Activated T-cell treated with anti-CD3 and anti-CD28 coated beads, Interleukin-2, amount 50 U/mL, for 24 hours (primary cell): Measurements from ENCODE around the gene PDE11A.

Experiments used
- DNase-seq: peaks from one replicate; pipeline ENCODE4 v3.0.0-alpha.2; 2020
- H3K27ac Mint-ChIP-seq: 2 replicates; pipeline ENCODE4 v1.8.0; 2020; ENCODE audit warnings: mild to moderate bottlenecking, mixed read lengths
- H3K27me3 Mint-ChIP-seq: 2 replicates; pipeline ENCODE4 v1.8.0; 2020; ENCODE audit warnings: mixed read lengths
- H3K36me3 Mint-ChIP-seq: 2 replicates; pipeline ENCODE4 v1.8.0; 2020; ENCODE audit warnings: low read depth, mixed read lengths
- H3K4me1 Mint-ChIP-seq: 2 replicates; pipeline ENCODE4 v1.8.0; 2020; ENCODE audit warnings: low read depth, mixed read lengths
- H3K4me3 Mint-ChIP-seq: 2 replicates; pipeline ENCODE4 v1.8.0; 2020; ENCODE audit warnings: mild to moderate bottlenecking, moderate library complexity, mixed read lengths
- H3K9me3 Mint-ChIP-seq: 2 replicates; pipeline ENCODE4 v1.8.0; 2020; ENCODE audit warnings: mixed read lengths

Gene PDE11A

DNA sequence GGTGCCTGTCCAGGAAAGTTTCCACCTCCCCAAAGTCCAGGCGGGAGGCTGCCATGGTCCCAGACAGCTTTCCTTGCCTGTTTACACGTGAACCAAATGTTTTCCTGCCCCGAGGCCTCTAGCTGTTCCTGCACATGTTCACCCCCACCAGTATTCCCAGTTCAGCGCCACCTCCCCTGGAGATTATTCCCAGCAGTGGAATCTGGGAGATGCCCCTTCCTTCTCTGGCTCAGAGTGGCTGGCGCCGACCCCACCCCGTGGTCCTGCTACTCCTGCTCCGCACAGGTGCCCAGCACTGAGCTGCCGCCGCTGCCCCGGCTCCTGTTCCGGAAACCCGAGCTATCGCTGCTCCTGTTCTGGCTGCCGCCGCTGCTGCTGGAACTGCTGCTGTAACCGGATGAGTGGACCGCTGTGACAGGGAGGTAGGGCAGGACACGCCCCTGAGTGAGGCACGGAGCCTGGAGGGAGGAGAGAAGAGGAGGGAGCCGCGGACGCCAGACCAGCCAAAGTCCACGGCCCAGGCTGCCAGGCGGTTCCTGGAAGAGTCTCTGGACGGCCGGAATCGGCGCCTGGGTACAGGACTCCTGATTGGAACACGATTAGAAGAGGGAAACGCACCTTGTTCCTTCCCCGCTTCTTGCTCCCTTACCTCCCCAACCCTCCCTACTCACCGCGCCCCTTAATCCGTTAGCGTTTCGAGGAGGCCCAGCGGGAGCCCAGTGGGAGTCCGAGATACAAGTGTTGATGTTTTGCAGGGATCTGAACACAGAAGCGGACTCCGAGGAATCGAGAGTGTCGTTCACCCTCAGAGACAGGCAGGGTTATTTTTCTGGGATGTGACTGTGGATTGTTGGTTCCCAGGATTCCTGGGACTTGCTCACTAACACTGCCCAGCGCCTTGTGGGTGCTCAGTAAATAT lies at the start of gene PDE11A:
Gene PDE11A, minus strand, starts transcription at position 395 of the 919 bp plus-strand sequence. Its CDS starts 340 bp downstream, at position 55.
- Mint-ChIP-seq H3K4me3 (peak within 1 kb of the TSS; percentile 60), H3K27me3 (peaks cover 65% of the 10 kb centered on the region)

DNA sequence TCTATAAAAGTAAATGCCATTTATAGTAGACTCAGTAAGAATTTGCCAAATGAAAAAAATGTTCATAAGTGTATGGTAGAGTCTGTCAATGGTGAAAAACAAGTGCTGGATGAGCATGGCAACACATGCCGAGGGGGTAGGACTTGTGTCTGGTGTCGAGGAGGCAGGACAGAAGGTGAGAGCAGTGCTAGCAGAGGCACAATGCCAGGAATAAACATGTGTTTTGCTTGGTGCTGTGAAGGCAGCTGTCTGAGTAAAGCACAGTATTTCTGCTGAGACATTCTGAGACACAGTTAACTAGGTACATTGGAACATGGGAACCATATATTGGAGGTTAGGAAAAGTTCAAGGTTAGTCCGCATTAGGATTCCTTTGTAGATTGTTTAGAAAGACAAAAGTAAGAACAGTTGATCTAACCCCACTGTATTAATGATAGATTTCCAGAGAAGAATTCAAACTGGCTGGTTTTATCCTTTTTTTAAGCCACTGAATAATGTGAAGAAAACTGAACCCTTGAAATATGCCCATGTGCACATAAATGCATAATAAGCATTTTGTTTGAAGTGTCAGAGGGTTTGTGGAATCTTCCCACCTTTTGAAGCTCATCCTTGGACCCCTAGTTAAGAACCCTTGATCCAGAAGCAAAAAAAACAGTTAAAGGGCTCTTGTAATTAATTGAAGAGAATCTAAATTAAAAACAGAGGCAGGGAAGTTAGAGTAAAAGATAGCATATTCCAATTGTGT lies 46.8 kb upstream of the PDE11A start:
- DNase-seq, result no peak
- Mint-ChIP-seq H3K9me3 (no peaks in the 10 kb centered on the region), H3K4me1 (peaks cover 22% of the 10 kb centered on the region), H3K27ac (no peak overlapping the region), H3K36me3 (peaks cover 83% of the 10 kb centered on the region), H3K27me3 (no peaks in the 10 kb centered on the region), H3K4me3 (no peak overlapping the region)

More for the DNA sequence above, at the start of gene PDE11A:
- Mint-ChIP-seq H3K27ac (no peak within 1 kb of the TSS), H3K9me3 (no peaks in the 10 kb centered on the region), H3K4me1 (peaks cover 12% of the 10 kb centered on the region), H3K36me3 (no peaks in the 10 kb centered on the region)
- DNase-seq, result peak; percentile 54

DNA sequence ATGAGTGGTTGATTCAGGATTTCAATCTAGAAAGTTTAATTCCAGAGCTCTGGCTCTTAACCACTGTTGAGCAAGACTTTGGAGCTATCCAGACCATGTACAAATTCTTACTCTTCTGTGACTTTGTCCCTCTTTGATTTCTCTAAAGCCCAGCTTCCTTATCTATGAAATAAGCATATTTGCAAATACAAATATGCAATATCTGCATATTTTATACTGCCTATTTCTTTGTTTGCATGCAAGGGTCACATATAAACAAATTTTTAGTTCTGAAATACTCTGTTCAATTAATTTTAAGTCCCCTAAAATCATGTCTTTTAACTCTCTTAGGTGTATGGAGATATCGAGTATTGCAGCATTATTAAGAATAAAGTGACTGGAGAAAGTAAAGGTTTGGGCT lies 45.1 kb upstream of the PDE11A start:
- peaks cover 37% of the 10 kb centered on the region for H3K4me1 Mint-ChIP-seq
- no peak overlapping the region for H3K27ac Mint-ChIP-seq

DNA sequence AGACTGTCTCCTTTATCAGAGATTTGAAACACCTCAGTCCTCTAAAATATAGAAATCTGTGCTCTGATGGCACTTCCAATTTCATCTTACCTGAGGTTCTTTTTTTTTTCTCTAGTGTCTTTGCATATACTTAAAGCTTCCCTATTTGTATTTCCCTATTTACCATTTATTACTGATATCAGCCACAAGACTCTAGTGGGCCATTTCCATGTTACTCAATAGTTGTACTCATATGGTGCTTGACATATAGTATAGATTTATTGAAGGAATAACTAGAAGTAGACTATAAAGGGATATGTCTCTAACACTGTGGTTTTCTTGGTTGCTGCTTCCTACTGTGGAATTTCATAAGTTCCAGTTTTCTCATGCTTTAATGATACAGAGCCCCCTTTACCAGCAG lies 42.7 kb upstream of the PDE11A start:
- H3K36me3 Mint-ChIP-seq, result peaks cover 58% of the 10 kb centered on the region
- H3K4me1 Mint-ChIP-seq, result peaks cover 44% of the 10 kb centered on the region
- no peak for DNase-seq
- no peak overlapping the region for H3K27ac Mint-ChIP-seq
- H3K4me3 Mint-ChIP-seq, result no peak overlapping the region
- H3K27me3 Mint-ChIP-seq, result no peaks in the 10 kb centered on the region
- H3K9me3 Mint-ChIP-seq, result no peaks in the 10 kb centered on the region

More for the DNA sequence above, 45.1 kb upstream of the PDE11A start:
- DNase-seq, result no peak
- H3K9me3 Mint-ChIP-seq, result no peaks in the 10 kb centered on the region
- H3K36me3 Mint-ChIP-seq, result peaks cover 74% of the 10 kb centered on the region
- H3K4me3 Mint-ChIP-seq, result no peak overlapping the region
- no peaks in the 10 kb centered on the region for H3K27me3 Mint-ChIP-seq

DNA sequence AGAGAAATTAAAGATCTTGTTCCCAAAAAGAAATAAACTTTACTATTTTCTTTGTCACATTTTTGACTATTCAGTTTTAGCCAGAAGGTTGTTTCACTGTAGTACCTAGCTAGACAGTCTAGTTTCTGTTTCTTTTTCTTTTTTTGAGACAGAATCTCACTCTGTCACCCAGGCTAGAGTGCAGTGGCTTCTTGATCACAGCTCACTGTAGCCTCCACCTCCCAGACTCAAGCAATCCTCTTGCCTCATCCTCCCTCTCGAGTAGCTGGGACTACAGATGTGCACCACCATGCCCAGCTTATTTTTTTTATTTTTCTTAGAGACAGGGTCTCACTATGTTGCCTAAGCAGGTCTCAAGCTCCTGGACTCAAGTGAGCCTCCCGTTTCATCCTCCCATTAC lies 41.9 kb upstream of the PDE11A start:
- H3K27me3 Mint-ChIP-seq, result no peaks in the 10 kb centered on the region
- H3K9me3 Mint-ChIP-seq, result no peaks in the 10 kb centered on the region
- H3K36me3 Mint-ChIP-seq, result peaks cover 51% of the 10 kb centered on the region
- H3K4me3 Mint-ChIP-seq, result peak overlapping the region; percentile 44
- no peak for DNase-seq
- H3K4me1 Mint-ChIP-seq, result peaks cover 44% of the 10 kb centered on the region
- peak overlapping the region; percentile 40 for H3K27ac Mint-ChIP-seq

DNA sequence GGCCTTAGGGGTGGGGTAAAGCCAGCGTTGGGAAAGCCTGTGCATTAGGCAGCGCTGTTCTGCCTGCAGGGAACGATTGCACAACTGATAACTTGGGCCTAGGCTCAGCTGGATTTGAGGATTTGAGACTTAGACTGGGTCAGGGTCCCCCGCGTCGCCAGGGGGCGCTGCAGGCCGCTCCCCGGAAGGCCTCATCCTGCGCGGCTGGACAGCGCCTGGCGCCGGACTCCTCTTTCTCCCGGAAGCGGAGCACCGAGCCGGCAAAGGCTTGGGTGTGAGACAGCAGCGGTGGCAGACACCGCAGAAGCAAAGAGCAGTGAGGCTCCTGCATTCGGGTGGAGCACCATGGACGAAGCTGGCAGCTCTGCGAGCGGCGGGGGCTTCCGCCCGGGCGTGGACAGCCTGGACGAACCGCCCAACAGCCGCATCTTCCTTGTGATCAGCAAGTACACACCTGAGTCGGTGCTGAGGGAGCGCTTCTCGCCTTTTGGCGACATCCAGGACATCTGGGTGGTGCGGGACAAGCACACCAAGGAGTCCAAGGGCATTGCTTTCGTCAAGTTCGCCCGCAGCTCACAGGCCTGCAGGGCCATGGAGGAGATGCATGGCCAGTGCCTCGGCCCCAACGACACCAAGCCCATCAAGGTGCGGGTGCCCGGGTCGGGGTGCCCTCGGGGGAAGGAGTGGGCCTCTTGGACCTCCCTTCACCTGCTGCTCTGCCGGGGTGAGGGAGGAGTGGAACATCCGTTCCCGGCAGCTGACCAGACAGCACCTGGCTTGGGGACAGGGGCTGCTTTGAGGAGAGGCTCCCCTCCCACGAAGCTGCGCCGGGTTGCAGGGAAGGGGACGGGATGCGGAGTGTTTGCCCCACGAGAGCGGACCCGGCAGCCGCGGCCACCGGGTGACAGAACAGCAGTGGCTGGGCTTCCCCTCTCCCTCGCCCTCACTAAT lies 39.9 kb upstream of the PDE11A start, which contains the start of gene RBM45:
Gene RBM45, plus strand, starts transcription at position 236 of the 951 bp plus-strand sequence. Its CDS starts 110 bp downstream, at position 346.
- peaks cover 41% of the 10 kb centered on the region for H3K4me1 Mint-ChIP-seq
- H3K36me3 Mint-ChIP-seq, result peaks cover 36% of the 10 kb centered on the region
- no peaks in the 10 kb centered on the region for H3K27me3 Mint-ChIP-seq
- peak within 1 kb of the TSS; percentile 95 for H3K27ac Mint-ChIP-seq
- peak; percentile 91 for DNase-seq
- peak within 1 kb of the TSS; percentile 97 for H3K4me3 Mint-ChIP-seq
- no peaks in the 10 kb centered on the region for H3K9me3 Mint-ChIP-seq

DNA sequence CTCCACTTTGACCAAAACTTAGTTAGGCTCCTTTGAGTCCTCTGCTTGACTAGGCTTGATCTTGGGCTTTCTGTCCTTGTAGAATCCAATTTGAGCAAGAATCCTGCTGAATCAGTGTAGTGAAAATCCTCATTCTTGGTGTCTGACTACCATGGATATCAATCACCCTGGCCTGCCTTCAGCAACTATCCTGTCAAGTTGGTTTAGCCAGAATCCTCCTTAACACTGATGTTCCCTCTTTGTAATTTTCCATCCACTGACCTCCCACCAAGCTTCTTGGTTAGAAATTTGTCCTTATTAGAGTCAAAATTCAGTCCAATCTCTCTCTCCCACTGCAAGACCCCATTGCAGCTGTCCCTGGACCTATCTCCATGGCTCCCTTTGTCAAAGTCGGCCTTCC lies 39.2 kb upstream of the PDE11A start:
- H3K27ac Mint-ChIP-seq, result peak overlapping the region; percentile 95
- H3K36me3 Mint-ChIP-seq, result peaks cover 31% of the 10 kb centered on the region
- peaks cover 40% of the 10 kb centered on the region for H3K4me1 Mint-ChIP-seq
- DNase-seq, result no peak
- peak overlapping the region; percentile 97 for H3K4me3 Mint-ChIP-seq
- no peaks in the 10 kb centered on the region for H3K9me3 Mint-ChIP-seq
- no peaks in the 10 kb centered on the region for H3K27me3 Mint-ChIP-seq

DNA sequence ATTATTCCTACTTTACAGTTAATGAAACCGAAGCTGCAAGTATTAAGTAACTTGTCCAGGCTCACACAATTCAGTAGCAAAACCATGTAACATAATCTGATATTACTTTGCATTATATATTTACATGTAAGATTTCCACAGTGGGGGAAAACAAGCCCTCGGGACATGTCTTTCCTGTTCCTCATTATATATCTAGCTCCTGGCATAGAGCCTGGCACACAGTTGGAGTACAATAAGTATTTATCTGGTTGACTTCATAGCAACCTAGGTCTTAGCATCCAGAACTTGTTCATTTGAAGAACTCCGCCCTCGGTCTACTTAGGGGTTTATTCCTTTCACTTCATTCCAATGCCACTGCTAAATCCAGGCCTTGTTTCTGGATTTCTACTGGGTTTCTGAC lies 38.1 kb upstream of the PDE11A start:
- no peak for DNase-seq
- H3K9me3 Mint-ChIP-seq, result no peaks in the 10 kb centered on the region
- no peak overlapping the region for H3K4me3 Mint-ChIP-seq
- H3K36me3 Mint-ChIP-seq, result peaks cover 23% of the 10 kb centered on the region
- H3K4me1 Mint-ChIP-seq, result peaks cover 37% of the 10 kb centered on the region
- no peak overlapping the region for H3K27ac Mint-ChIP-seq
- H3K27me3 Mint-ChIP-seq, result no peaks in the 10 kb centered on the region

DNA sequence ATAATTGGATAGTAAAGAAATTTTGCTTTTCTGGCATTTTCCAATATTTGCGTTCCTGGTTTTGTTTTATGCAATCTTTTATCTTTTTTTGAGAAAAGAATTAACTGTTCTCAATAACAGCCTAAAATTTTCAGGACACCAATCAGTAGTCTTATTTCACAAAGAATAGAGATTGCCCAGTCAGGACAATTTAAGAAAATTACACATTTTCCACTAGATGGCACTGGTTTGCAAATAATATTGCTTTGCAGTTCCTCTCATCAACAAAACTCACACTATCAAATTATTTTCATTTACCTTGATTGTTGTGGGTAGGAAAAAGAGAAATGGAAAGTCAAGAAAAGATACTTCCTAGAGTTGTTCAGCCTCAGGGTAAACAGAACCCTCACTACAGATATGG lies 37.2 kb upstream of the PDE11A start:
- no peaks in the 10 kb centered on the region for H3K9me3 Mint-ChIP-seq
- H3K27ac Mint-ChIP-seq, result no peak overlapping the region
- no peak overlapping the region for H3K4me3 Mint-ChIP-seq
- H3K27me3 Mint-ChIP-seq, result no peaks in the 10 kb centered on the region
- DNase-seq, result no peak
- peaks cover 28% of the 10 kb centered on the region for H3K4me1 Mint-ChIP-seq
- H3K36me3 Mint-ChIP-seq, result peaks cover 14% of the 10 kb centered on the region

DNA sequence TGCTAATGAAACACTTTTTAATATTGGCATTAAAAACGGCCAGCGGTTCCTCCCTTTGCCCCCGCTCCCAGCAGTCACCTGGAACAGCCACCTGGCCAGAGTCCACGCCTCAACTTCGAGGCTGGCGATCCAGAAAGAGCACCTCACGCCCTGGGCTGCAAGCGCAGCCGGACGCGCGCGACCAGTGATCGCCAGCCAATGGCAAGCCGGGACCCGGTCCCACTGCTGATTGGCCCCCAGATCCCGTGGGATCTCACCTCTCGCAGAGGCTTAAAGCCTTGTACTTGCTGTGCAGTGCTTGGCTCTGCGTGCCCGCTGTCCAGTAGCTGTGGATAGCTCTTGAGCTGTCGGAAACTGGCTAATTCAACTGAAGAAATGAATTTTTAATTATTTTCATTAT lies 35.6 kb upstream of the PDE11A start:
- Mint-ChIP-seq H3K9me3 (no peaks in the 10 kb centered on the region), H3K4me3 (no peak overlapping the region), H3K27me3 (no peaks in the 10 kb centered on the region), H3K27ac (no peak overlapping the region), H3K36me3 (peaks cover 10% of the 10 kb centered on the region), H3K4me1 (peaks cover 11% of the 10 kb centered on the region)
- DNase-seq, result no peak

DNA sequence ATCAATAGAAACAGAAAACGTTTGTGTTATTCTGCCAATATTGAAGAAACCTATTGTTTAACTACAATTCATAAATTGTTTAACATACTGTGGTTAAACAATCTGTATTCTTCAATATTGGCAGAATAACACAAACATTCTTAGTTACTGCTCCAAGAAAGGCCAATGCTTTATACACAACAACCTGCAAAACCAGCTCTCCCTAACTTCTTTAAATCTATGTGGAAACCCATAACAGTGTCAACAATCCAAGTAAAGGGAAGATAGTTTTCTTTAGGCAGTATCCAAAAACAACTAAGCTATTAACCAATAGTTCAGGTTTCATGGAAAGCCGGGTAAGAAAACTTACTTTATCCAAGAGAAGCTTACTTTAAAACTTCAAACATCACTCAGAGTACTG lies 33.5 kb upstream of the PDE11A start:
- Mint-ChIP-seq H3K4me1 (peaks cover 2% of the 10 kb centered on the region), H3K27me3 (no peaks in the 10 kb centered on the region), H3K27ac (no peak overlapping the region), H3K36me3 (no peaks in the 10 kb centered on the region), H3K9me3 (no peaks in the 10 kb centered on the region), H3K4me3 (no peak overlapping the region)
- DNase-seq, result no peak

DNA sequence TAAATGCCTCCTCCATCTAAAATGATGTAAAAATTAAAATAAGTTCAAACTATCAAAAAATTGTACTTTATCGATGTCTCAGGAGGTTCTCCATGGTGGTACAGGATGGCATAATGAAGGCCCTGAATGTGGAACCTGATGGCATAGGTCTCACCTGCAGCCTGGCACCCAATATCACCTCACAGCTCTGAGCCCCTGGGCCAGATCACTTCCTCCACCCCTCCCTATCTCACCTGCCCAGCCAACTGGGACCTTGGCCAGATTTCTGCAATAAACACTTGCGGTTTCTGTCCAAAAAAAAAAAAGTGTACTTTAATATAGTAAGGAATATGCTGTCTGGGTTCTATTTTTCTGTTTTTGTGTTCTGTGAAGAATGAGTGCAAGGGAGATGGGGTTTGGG lies 33.0 kb upstream of the PDE11A start:
- Mint-ChIP-seq H3K4me3 (no peak overlapping the region), H3K36me3 (no peaks in the 10 kb centered on the region), H3K9me3 (no peaks in the 10 kb centered on the region), H3K27ac (no peak overlapping the region), H3K27me3 (no peaks in the 10 kb centered on the region), H3K4me1 (peaks cover 2% of the 10 kb centered on the region)
- DNase-seq, result no peak

DNA sequence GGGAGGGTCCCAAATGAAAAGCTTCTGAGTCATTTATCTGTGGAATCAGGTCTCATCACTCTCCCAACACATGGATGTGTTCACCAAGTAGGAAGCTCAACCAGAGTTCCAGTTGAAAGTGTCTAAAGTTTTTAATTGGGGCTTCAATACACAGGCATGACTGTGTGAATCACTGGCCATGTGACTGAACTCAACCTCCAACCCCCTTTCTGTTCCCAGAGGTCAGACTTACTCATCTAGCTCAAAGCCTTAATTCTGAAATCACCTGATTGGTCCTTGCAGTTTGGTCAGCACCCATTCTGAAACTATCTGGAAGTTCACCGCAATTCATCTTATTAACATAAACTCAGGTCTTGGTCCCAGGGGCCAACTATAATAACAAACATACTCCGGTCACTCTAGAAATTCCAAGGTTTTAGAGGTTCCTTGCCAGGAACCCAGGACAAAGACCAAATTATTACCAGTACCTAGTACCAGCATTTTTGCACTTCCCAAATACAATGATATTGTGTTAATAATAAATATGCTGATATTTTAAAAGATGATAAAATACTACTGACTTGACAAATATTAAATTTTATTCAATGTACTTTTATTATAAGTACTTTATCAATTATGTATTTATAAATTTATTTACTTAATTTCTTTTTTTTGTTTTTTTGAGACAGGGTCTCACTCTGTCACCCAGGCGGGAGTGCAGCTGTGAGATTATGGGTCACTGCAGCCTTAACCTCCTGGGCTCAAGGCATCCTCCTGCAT lies 28.9 kb upstream of the PDE11A start:
- DNase-seq, result no peak

More for the DNA sequence above, 28.9 kb upstream of the PDE11A start:
- Mint-ChIP-seq H3K4me3 (no peak overlapping the region), H3K27ac (no peak overlapping the region), H3K36me3 (no peaks in the 10 kb centered on the region), H3K4me1 (no peaks in the 10 kb centered on the region), H3K9me3 (no peaks in the 10 kb centered on the region), H3K27me3 (peaks cover 3% of the 10 kb centered on the region)
